Stimulated activated CD4-positive, alpha-beta T cell treated with anti-CD3 and anti-CD28 coated beads, TNF-alpha, amount 100 ng/mL, for 24 hours (primary cell): ENCODE data around the gene CHST11.
"Not testable (repeated sequence)": the region's sequence is repeated elsewhere in the genome, so short reads cannot be mapped to it uniquely, and the experiment has no call there.

ENCODE experiments used
- DNase-seq, 3 experiments: peaks; one replicate each; pipeline ENCODE4 v3.0.0-alpha.2; 2020; ENCODE audit warnings: low read depth in 3 of 3

The CHST11 gene

DNA sequence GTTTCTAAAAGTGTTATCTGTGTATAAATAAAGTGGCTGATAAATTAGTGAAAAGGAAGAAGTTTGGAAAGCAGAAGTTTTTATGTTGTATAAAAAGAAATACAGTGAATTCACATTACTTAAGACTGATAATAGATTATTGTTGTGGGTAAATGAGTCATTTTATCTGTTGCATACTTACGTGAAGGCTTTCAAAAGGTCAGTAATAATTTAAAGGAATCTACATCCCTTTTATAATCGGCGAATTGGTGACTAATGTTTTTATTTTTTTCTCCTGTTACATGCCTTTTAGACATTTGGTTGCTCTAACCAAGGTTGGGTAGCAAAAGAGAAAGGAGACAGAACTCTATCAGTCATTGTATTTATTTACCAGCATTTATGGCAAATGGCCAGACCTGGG lies 345.5 kb downstream of the CHST11 start:
- DNase-seq = no peak

DNA sequence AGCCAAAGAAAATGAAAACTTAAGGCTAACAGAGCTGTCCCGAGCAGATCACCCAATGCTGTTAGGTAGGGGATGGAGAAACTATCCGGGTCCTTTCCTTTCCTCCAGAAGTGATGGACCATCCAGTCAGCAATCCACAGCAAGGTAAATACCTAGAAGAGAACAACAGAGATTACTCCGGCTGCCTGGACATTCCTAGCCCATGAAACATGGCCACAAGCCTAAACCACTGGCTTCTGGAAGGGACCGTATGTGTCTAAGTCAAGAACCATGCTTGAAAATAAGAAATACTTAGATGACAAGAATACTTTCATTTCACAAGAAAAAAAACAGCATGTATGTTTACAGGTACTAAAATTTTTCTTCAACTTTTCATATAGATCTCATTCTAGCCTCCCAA lies 348.4 kb downstream of the CHST11 start:
- no peak for DNase-seq

DNA sequence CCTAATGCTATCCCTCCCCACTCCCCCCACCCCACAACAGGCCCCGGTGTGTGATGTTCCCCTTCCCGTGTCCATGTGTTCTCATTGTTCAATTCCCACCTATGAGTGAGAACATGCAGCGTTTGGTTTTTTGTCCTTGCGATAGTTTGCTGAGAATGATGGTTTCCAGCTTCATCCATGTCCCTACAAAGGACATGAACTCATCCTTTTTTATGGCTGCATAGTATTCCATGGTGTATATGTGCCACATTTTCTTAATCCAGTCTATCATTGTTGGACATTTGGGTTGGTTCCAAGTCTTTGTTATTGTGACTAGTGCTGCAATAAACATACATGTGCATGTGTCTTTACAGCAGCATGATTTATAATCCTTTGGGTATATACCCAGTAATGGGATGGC lies 349.4 kb downstream of the CHST11 start:
- not testable (repeated sequence) for DNase-seq

DNA sequence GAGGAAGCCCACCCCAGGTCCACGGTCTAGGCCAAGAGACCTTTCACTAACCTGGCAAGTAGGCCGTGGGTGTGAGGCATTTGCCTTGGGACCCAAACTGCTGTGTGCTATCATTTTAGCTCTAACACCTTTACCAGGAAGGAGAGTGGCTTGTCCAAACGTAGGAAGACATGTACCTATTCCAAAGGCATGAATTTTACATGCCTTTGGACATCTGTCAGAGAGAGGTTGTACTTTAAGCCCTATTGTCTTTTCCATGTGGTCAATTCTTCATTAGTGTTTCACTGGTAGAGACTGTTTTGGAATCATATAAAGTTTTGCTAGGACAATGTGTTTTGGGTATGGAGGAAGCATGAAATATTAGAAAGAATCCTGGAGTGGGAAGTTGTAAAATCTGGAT lies 352.5 kb downstream of the CHST11 start:
- DNase-seq = no peak

DNA sequence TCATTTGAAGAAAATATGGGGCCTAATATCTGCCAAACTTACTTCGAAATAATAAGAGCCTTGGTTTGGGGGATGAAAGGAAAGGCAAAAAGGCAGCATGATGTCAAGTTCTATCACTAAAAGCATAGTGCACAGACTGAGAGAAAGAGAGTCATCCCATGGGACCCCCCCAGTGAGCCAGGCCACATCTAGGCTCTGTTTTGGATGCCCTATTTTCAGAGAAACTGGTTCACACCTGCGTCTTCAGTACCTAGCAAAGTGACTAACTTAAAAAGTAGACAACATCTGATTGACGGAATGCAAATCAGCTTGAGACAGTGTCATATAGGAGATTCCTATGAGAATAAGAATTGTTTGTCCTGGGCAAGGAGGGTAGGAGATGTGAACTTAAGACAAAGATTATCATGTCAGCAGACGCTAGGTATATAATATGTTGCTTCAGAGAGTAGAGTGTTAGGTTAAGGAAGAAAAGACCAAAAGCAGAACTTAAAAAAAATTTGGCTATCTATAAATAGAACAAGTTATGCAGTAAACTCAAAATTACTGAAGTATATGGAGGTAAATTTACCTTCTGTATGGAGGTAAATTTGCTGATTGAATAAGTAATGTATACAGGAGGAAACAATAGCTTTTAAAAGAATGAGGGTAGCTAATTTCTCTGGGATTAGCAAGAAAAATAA lies 353.1 kb downstream of the CHST11 start:
- DNase-seq = no peak
